Endothelial cell of umbilical vein (primary cell): ENCODE measurements around the gene C20orf144. TPM values are rescaled to one million over a fixed set of nuclear protein-coding genes. Genes with fewer than 3 reads are reported as not detected.

Experiments
- BruUV-seq: library from RNA; stranded (reverse); fragments of 400-500 nt; replicated peaks from 2 replicates; lab custom pipeline; 2021; lab: Mats Ljungman, UMichigan
- CTCF ChIA-PET: fragments of 300-600, 350-600 bp; sonication (Branson Sonifier 250); formaldehyde crosslinking; loops from one replicate; lab custom pipeline; 2021; ENCODE audit warnings: antibody characterized with exemption, inconsistent platforms; lab: Charles Lee
- POLR2A ChIA-PET: fragments of 300-600, 350-600 bp; sonication (Branson Sonifier 250); formaldehyde crosslinking; loops from one replicate; lab custom pipeline; 2021; ENCODE audit warnings: antibody characterized with exemption, inconsistent platforms; lab: Charles Lee
- DNase-seq: peaks from one replicate; pipeline ENCODE4 v3.0.0-alpha.2; 2011; ENCODE audit warnings: low read depth, low spot score
- FAIRE-seq: peaks from 2 replicates; lab custom pipeline; 2011; peaks lifted over from hg19 to GRCh38; lab: Jason Lieb, UNC
- H2AFZ ChIP-seq: 2 replicates; pipeline ENCODE4 v1.6.0; 2012; ENCODE audit warnings: low read depth, low read length, control low read depth, inconsistent platforms
- H3K27ac ChIP-seq: 2 replicates; pipeline ENCODE4 v1.5.1; 2011; ENCODE audit warnings: low read depth, mild to moderate bottlenecking, control low read depth, low read length, moderate library complexity; ENCODE audit not compliant: insufficient read depth
- H3K27me3 ChIP-seq, 2 experiments: 2 replicates each; pipeline versions ENCODE4 v1.6.0 to v1.6.1; 2011; ENCODE audit warnings: low read length in 2 of 2, mixed read lengths in 1 of 2; ENCODE audit not compliant: control insufficient read depth in 2 of 2, insufficient read depth in 2 of 2
- H3K36me3 ChIP-seq, 2 experiments: 2 replicates in 1 of 2; 3 replicates in 1 of 2; pipeline ENCODE4 v1.5.1; 2011; ENCODE audit warnings: low read length in 2 of 2, mild to moderate bottlenecking in 1 of 2, moderate library complexity in 1 of 2; ENCODE audit not compliant: control insufficient read depth in 2 of 2, insufficient read depth in 2 of 2; ENCODE audit errors: extremely low read depth in 1 of 2
- H3K4me1 ChIP-seq: 3 replicates; pipeline ENCODE4 v1.5.1; 2011; ENCODE audit warnings: mild to moderate bottlenecking, low read length; ENCODE audit not compliant: control insufficient read depth, insufficient read depth; ENCODE audit errors: extremely low read depth
- H3K4me2 ChIP-seq: 2 replicates; pipeline ENCODE4 v1.6.1; 2011; ENCODE audit warnings: low read length, control low read depth, mixed read lengths; ENCODE audit not compliant: insufficient read depth
- H3K4me3 ChIP-seq, 3 experiments: fragments of 200-600 bp in 1 of 3; sonication (generic), shearing (Covaris generic) in 1 of 3; replicated peaks in 1 of 3; 2 replicates each; pipeline ENCODE4 v1.5.1; 2011 to 2016; ENCODE audit warnings: control low read depth in 3 of 3, low read length in 3 of 3, mild to moderate bottlenecking in 2 of 3, inconsistent platforms in 1 of 3, low read depth in 1 of 3, moderate library complexity in 1 of 3; ENCODE audit not compliant: insufficient read depth in 1 of 3
- H3K79me2 ChIP-seq: 2 replicates; pipeline ENCODE4 v1.6.0; 2012; ENCODE audit warnings: low read length, inconsistent platforms; ENCODE audit not compliant: control insufficient read depth, insufficient read depth
- H3K9ac ChIP-seq: replicated peaks from 2 replicates; pipeline ENCODE3; 2011; ENCODE audit warnings: low read length, control low read depth; ENCODE audit not compliant: insufficient read depth; ENCODE audit errors: extremely low read depth
- H3K9me1 ChIP-seq: replicated peaks from 3 replicates; pipeline ENCODE4 v1.6.0; 2011; ENCODE audit warnings: mild to moderate bottlenecking, low read length; ENCODE audit not compliant: control insufficient read depth, insufficient read depth; ENCODE audit errors: extremely low read depth
- H3K9me3 ChIP-seq: replicated peaks from 2 replicates; pipeline ENCODE4 v1.5.1; 2012; ENCODE audit warnings: low read length, inconsistent platforms; ENCODE audit not compliant: control insufficient read depth, insufficient read depth
- H4K20me1 ChIP-seq: replicated peaks from 2 replicates; pipeline ENCODE3; 2011; ENCODE audit warnings: mild to moderate bottlenecking, low read length; ENCODE audit not compliant: control insufficient read depth, insufficient read depth; ENCODE audit errors: extremely low read depth
- EZH2 ChIP-seq: IDR thresholded peaks from 2 replicates; pipeline ENCODE4 v1.6.1; 2012; ENCODE audit warnings: borderline replicate concordance, low read depth, mild to moderate bottlenecking, moderate library complexity, low read length, inconsistent platforms; ENCODE audit not compliant: severe bottlenecking
- FOS ChIP-seq: IDR thresholded peaks from 2 replicates; pipeline ENCODE4 v1.6.1; 2011; ENCODE audit warnings: mild to moderate bottlenecking, low read length, moderate library complexity, borderline replicate concordance; ENCODE audit not compliant: insufficient read depth
- GATA2 ChIP-seq: IDR thresholded peaks from 2 replicates; pipeline ENCODE4 v1.7.0; 2011; ENCODE audit warnings: low read depth, mild to moderate bottlenecking, moderate library complexity, mixed read lengths, low read length; ENCODE audit not compliant: insufficient read length, insufficient read depth
- JUN ChIP-seq: IDR thresholded peaks from 2 replicates; pipeline ENCODE4 v1.6.1; 2011; ENCODE audit warnings: borderline replicate concordance, low read depth; ENCODE audit not compliant: insufficient read length, insufficient read depth
- MYC ChIP-seq: IDR thresholded peaks from one replicate; pipeline ENCODE4 v1.6.1; 2011; ENCODE audit warnings: mild to moderate bottlenecking, low read depth, low read length
- POLR2A ChIP-seq: IDR thresholded peaks from 2 replicates; pipeline ENCODE4 v1.6.1; 2012; ENCODE audit warnings: low read depth, mild to moderate bottlenecking, control low read depth, low read length
- POLR2AphosphoS5 ChIP-seq: IDR thresholded peaks from 2 replicates; pipeline ENCODE4 v1.6.1; 2012; ENCODE audit warnings: low read depth, mild to moderate bottlenecking, control low read depth, low read length, moderate library complexity; ENCODE audit not compliant: insufficient read depth
- dilution Hi-C: fragments of 300-500 bp; cut with MboI; formaldehyde crosslinking; loops from one replicate; pipeline ENCODE4 v1.15.0; 2019; ENCODE audit warnings: low sequenced_read_pairs; ENCODE audit not compliant: extremely low pct_ligation_motif_present
- intact Hi-C: fragments of 100-400 bp; cut with micrococcal nuclease; formaldehyde crosslinking; loops from one replicate; pipeline ENCODE4 v1.10.0; 2022
- polyA plus RNA-seq, 4 experiments: library from polyadenylated mRNA; depleted of rRNA in 3 of 4; stranded (reverse) in 3 of 4; unstranded in 1 of 4; fragments of >200 nt; gene quantifications; 2 replicates each; pipeline versions ENCODE4 v1.2.1 to v1.2.3, GENCODE V29; 2011 to 2012; ENCODE audit warnings: missing spikeins in 1 of 4
- total RNA-seq: library from RNA; stranded (reverse); gene quantifications from 2 replicates; pipeline ENCODE4 v1.2.3, GENCODE V29; 2021
- TF ChIP-seq, protein P1 (sequence below): IDR thresholded peaks from 2 replicates; pipeline ENCODE4 v1.6.1; 2011; ENCODE audit not compliant: insufficient read depth, insufficient read length
- TF ChIP-seq, protein P2 (sequence below), 2 donors: IDR thresholded peaks; 1 replicate in 1 of 2; 2 replicates in 1 of 2; pipeline ENCODE4 v1.5.1; 2011; ENCODE audit warnings: low read length in 2 of 2, mild to moderate bottlenecking in 2 of 2, moderate library complexity in 2 of 2, control low read depth in 1 of 2, inconsistent platforms in 1 of 2, low read depth in 1 of 2; ENCODE audit not compliant: insufficient read depth in 1 of 2; ENCODE audit errors: extremely low read depth in 1 of 2

Gene C20orf144
- total and polyA plus RNA-seq, 2 donors (not counting 3 experiments of a cell fraction or from before 2014, with no cell fraction given), result not detected

DNA sequence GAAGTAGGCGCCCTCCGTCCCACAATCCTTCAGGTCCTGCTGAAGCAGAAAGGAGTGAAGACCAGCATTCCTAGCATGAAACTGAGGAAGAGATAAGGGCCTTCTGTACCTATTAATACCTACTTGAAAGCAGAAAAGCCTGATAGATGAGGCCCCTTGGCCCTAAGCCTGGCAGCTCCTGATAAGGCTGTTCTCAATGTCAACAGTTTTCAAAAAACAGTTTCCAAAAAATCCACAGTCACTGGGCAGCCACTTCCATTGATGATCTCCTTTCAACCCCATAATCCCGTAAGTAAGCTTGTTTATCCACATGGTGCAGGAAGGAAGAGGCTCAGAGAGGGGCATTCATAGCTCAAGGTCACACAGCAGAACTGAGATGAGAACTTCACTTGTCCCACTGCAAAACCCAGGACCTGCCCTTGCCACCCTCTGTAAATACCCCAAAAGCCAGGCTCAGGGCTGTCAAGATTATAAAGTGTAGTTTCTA is 26.9 kb downstream of the C20orf144 start:
- intact Hi-C loops, result loop anchor here (5.0 kb wide), 1 partner anchor 43 kb away; the partner anchor contains the start of gene ZNF341
- peak; percentile 27 for DNase-seq
- Histone ChIP-seq H3K9me1 (no peaks in the 10 kb centered on the region), H3K79me2 (peaks cover 14% of the 10 kb centered on the region), H3K36me3 (no peaks in the 10 kb centered on the region), H3K4me2 (no peak overlapping the region), H3K4me1 (peaks cover 36% of the 10 kb centered on the region), H3K27ac (no peak overlapping the region), H3K27me3 (no peaks in the 10 kb centered on the region), H3K4me3 (no peak overlapping the region), H3K9me3 (no peaks in the 10 kb centered on the region), H4K20me1 (no peaks in the 10 kb centered on the region), H2AFZ (no peak overlapping the region), H3K9ac (no peak overlapping the region)
- ChIA-PET CTCF (interaction anchor here (1.0 to 1.9 kb wide), 3 partner anchors 19 to 43 kb away, joined by 3 to 5 read pairs (median 4); no protein-coding TSS in a partner anchor), POLR2A (no interaction called here)
- TF ChIP-seq, protein P1, sequence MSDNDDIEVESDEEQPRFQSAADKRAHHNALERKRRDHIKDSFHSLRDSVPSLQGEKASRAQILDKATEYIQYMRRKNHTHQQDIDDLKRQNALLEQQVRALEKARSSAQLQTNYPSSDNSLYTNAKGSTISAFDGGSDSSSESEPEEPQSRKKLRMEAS, result no peak
- TF ChIP-seq POLR2AphosphoS5, result no peak
- TF ChIP-seq, protein P2, sequence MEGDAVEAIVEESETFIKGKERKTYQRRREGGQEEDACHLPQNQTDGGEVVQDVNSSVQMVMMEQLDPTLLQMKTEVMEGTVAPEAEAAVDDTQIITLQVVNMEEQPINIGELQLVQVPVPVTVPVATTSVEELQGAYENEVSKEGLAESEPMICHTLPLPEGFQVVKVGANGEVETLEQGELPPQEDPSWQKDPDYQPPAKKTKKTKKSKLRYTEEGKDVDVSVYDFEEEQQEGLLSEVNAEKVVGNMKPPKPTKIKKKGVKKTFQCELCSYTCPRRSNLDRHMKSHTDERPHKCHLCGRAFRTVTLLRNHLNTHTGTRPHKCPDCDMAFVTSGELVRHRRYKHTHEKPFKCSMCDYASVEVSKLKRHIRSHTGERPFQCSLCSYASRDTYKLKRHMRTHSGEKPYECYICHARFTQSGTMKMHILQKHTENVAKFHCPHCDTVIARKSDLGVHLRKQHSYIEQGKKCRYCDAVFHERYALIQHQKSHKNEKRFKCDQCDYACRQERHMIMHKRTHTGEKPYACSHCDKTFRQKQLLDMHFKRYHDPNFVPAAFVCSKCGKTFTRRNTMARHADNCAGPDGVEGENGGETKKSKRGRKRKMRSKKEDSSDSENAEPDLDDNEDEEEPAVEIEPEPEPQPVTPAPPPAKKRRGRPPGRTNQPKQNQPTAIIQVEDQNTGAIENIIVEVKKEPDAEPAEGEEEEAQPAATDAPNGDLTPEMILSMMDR (IDR thresholded peaks at IDR 0.05; ENCODE audit: extremely low read depth in 1 of 2, insufficient read depth in 1 of 2, low read depth in 1 of 2, low read length in 2 of 2), result no peak
- TF ChIP-seq FOS, result no peak
- no peak for TF ChIP-seq MYC
- TF ChIP-seq JUN, result no peak
- no peak for TF ChIP-seq POLR2A
- TF ChIP-seq EZH2, result no peak
- no peak for TF ChIP-seq GATA2
- dilution Hi-C loops, result no loop called here
- no peak for FAIRE-seq
- no TSS peak for BruUV-seq
